Omental fat pad (tissue), 4 donors: ENCODE results near the gene AREG. TPM values are rescaled to one million over a fixed set of nuclear protein-coding genes. Genes with fewer than 3 reads are reported as not detected.

Source experiments
- ATAC-seq: fragments of 150-250 bp; one replicate; pipeline ENCODE4 v1.9.1; 2016; ENCODE audit warnings: mild to moderate bottlenecking, moderate library complexity; ENCODE audit not compliant: low FRiP score
- DNase-seq: peaks from one replicate; pipeline ENCODE4 v3.0.0-alpha.2; 2019; ENCODE audit warnings: low spot score
- total RNA-seq, 4 donors: library from RNA; depleted of rRNA; stranded (reverse); fragments of >200 nt; gene quantifications; one replicate each; pipeline ENCODE4 v1.1.0, GENCODE V29; 2016
- TF ChIP-seq, protein P1 (sequence below), 3 donors: fragments of 450-650 bp; IDR thresholded peaks; one replicate each; pipeline ENCODE4 v1.5.1; 2016 to 2017; ENCODE audit warnings: antibody characterized with exemption in 3 of 3, mild to moderate bottlenecking in 3 of 3, moderate library complexity in 2 of 3

Gene AREG
- total RNA-seq, 4 donors from 2014 or later = 31.2 to 202 (median 43.7) TPM

DNA sequence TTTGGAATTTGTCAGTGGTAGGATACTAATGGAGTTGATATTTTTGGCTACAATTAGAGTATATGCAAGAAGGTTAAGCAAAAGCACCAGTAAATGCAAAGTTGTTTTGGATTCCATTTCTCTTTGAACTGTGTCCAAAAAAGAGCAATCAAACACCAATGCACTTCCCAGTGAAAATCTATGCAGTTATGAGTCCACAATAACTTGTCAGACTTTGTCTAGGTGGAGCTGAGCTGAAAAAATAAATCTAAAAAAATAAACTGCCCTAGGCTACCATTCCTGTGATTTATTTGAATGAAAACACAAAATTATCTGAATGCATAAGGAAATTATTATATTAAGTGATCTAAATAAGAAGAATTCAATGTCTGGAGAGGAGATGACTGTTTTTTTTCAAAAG, 37.0 kb upstream of the AREG start:
- no peak for DNase-seq
- TF ChIP-seq, protein P1, sequence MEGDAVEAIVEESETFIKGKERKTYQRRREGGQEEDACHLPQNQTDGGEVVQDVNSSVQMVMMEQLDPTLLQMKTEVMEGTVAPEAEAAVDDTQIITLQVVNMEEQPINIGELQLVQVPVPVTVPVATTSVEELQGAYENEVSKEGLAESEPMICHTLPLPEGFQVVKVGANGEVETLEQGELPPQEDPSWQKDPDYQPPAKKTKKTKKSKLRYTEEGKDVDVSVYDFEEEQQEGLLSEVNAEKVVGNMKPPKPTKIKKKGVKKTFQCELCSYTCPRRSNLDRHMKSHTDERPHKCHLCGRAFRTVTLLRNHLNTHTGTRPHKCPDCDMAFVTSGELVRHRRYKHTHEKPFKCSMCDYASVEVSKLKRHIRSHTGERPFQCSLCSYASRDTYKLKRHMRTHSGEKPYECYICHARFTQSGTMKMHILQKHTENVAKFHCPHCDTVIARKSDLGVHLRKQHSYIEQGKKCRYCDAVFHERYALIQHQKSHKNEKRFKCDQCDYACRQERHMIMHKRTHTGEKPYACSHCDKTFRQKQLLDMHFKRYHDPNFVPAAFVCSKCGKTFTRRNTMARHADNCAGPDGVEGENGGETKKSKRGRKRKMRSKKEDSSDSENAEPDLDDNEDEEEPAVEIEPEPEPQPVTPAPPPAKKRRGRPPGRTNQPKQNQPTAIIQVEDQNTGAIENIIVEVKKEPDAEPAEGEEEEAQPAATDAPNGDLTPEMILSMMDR (IDR thresholded peaks at IDR 0.05) = no peak
- no peak for ATAC-seq

DNA sequence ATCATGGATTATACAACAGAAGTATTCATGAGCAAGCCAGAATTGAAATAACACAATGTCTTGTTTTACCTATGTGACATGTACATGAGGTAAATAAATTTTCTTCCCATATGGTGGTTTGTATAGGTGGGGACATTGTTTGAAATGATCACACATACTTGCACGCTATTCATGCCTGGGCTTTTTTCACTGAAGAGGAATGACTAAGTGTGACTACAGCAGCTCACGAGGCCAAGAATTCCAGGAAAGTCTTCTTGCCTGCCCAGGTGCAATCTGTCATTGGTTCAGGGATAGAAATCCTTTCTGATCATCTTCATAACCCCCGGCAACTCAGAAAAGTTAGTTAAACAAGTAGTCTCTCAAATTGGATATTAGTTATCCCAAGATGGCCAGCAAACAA, 36.3 kb upstream of the AREG start:
- TF ChIP-seq, protein P1 (IDR thresholded peaks at IDR 0.05) = no peak
- DNase-seq (no peak), ATAC-seq (no peak)

DNA sequence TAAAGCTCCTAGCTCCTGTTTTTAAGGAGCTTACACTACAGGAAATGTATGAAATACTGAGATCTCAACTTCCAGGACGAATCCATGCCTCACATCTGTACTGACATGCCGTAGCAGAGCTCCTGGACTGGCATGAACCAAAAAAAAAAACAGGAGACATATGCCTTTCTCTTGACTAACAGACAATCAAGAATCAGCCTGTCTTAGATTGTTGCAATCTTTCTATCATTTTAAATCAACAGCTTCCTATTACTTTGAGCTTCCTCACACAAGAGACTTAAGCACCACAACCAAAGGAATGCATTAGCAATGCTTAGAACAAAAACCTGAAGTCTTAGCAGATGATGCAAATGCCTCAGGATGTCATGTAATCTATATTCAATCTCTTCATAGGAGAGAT, 34.7 kb upstream of the AREG start:
- TF ChIP-seq, protein P1 (IDR thresholded peaks at IDR 0.05) = no peak
- DNase-seq = no peak
- ATAC-seq = no peak

DNA sequence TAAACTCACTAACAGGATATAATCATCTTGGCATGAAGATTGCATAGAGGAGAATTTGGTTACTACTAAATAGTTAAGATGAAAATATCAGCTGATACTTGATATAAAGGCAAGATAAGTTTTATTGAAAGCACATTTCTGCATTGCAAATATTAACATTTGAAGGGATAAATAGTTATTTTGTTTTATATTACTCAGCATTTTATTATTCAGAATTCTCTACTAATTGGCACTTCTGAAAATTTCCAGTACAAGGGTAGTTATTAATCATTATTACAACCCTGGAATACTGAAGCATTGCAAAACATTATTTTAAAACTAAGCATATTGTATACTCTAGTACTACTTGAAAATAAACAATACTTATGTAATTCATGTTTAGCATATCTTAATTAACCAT, 32.7 kb upstream of the AREG start:
- DNase-seq (no peak), ATAC-seq (no peak)
- TF ChIP-seq, protein P1 (IDR thresholded peaks at IDR 0.05) = no peak

DNA sequence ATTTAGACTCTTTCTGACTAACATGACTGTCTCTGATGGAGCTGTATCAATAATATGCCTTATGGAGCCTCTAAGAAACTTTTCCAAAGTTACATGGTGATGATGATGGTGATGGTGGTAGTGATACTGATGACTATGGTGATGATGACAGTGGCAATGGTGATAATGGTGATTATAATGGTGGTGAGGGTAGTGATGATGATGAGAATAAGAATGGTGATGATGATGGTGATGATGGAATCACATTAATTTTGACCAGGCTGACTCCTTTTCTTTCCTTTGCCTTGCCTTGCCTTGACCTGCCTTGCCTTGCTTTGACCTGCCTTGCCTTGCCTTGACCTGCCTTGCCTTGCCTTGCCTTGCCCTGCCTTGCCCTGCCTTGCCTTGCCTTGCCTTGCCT, 31.7 kb upstream of the AREG start:
- TF ChIP-seq, protein P1 (IDR thresholded peaks at IDR 0.05) = no peak
- DNase-seq (no peak), ATAC-seq (no peak)

DNA sequence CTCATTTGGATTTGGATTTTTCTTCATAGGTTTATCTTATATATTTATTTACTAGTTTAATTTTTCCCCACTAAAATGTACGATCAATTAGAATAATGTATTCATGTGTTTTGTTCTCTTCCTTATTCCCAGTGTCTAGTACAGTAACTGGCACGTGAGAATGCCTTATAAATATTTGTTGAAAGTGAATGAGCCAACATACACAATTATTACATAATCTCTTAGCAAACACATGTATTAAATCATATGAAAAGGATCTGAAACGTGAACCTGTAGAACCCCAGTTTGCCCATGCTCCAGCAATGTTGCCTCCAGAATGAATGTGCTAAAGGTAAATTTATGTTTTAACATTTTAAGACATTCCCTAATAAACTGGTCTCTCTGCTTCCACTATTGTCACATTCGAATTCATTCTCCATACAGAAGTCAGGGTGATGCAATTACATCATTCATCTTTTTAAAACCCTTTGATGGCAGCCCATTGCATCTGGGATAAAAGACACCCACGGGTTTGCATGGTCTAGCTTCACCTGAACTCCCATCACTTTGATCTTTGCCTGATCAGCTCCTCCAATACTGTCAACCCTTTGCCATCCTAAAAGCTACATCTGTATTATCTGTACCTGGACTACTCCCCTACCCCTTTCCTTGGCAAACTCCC, 30.7 kb upstream of the AREG start:
- no peak for DNase-seq
- TF ChIP-seq, protein P1 (IDR thresholded peaks at IDR 0.05) = no peak
- ATAC-seq = no peak

DNA sequence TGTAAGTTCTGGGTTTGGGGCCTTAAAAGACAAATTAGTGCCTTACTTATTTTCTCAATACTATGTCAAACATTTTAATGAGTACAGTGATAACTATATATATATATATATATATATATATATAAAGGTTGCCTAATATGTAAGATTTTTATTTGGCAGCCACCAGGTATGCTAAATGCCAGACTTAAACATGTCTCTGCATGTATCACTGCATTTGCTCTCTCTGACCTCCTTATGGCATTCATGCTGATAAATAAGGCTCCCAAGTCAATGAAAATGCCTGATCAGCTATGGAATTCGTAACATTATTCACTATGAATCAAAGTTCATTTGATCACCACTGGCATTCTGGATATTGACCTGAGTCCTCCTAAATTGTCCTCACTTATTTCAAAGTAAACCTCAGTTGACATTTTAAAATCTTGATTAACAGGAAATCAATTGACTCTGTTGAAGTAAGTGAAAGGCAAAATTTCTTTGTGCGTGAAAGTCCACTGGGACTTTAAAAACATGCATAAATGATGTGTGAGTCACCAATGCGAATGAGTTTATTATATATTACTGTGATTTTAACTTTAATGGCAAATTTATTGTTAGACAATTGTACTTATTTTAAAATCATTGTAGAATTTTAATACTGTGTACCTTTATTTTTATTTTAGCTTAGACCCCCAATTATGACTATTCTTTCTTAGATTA, 29.2 kb upstream of the AREG start:
- no peak for ATAC-seq
- TF ChIP-seq, protein P1 (IDR thresholded peaks at IDR 0.05) = no peak
- no peak for DNase-seq
